Fibroblast of gingiva (primary cell): ENCODE measurements around the gene POLR1B.
"Not testable (repeated sequence)": the region's sequence is repeated elsewhere in the genome, so short reads cannot be mapped to it uniquely, and the experiment has no call there.

Experiments used
- DNase-seq: peaks from one replicate; pipeline ENCODE4 v3.0.0-alpha.2; 2011; ENCODE audit warnings: low read depth

POLR1B gene

DNA sequence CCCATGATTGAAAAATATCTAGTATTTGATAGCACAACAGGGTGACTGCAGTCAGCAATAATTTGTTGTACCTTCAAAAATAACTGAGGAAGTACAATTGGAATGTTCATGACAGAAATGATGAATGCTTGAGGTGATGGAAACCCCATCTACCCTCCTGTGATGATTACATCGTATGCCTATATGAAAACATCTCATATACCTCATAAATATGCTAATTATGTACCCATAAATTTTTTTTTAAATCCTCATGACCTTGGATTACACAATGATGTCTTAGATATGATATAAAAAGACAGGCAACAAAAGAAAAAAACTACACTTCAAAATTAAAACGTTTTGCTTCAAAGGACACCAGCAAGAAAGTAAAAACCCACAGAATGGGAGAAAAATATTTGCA is 1.4 kb upstream of the POLR1B start:
- DNase-seq: no peak

DNA sequence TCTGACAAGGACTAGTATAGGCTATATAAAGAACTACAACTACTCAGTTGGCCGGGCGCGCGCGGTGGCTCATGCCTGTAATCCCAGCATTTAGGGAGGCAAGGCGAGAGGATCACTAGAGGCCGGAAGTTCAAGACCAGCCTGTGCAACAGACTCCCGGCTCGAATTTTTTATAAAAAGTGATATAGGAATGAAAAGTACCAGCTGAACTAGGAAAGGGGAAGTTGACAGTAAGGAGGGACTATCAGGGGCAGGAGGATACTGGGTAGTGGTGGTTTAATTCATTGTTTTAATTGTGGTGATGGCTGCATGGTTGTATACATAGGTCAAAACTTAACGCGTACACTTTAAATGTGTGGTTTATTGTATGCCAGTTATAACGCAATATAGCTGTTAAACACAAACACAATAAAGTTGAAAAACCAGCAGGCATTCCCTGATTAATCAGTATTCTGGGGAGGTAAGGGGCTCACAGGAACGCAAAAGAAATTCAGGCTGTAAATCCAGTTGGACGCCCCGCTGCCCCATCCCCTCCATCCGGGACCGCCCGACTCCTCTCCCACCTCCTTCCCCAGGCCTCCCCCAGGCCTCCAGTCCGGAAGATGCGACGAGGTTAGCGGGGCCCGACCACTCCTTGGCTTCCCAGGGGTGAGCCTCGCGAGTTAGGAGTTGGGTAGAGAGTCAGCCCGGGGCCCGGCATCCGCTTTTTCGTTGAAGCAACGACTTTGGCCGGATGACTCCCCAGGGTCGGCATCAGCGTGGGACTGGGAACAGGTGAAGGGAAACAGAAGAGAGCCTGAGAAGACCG is 746 bp upstream of the POLR1B start:
- peak; percentile 52 for DNase-seq

DNA sequence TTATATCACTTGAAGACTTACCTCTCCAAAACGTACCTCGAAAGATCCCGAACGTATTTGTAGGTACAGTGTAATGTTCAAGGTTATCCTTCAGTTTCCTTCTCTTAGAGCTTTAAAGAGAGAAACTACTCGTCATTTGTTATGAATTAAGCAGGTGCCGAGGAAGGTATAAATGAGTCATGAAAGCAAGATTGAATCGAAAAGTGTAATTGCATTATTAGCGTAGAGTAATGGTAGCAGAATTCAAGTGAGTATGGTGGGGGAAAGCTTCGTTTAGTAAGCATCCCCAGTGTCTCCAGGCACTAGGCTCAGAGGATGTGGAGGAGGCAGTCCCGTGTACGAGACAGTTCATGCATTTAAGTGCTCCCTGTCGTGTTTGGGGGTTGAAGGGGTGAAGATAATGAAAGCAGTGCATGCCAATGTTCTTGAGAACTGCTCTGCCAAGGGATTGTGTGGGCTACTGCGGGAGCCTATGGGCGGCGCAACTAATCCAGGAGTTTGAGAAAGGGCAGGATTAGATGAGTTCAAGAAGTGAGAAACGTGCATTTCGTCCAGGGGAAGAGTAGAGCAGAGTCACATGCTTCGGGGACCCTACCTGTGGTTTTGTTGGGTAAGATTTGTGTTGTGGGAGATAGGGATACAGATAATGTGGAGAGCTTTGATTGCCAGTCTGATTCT is 858 bp downstream of the POLR1B start:
- DNase-seq: no peak

GRCh38 chr2:112547333-112547732 is 5.1 kb downstream of the POLR1B start:
- DNase-seq: peak; percentile 69

GRCh38 chr2:112548980-112549379 is 6.7 kb downstream of the POLR1B start:
- no peak for DNase-seq

DNA sequence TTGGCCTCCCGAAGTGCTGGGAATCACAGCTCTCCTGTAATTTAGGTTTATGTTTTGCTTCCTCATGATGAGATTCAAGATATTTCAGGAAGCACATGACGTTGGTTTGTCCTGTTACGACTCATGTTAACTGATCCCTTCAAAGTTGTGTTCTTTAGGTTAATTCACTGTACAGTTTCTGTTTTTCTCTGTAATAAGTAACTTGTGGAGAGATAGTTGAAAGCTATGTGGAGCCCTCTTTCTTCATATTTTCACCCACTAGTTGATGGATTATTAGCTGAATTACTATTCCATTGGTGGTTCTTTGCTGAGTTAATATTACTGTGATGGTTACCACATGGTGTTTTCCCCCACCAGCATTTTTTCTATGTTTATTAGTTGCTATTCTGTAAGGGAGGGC is 23.8 kb downstream of the POLR1B start:
- DNase-seq: no peak

DNA sequence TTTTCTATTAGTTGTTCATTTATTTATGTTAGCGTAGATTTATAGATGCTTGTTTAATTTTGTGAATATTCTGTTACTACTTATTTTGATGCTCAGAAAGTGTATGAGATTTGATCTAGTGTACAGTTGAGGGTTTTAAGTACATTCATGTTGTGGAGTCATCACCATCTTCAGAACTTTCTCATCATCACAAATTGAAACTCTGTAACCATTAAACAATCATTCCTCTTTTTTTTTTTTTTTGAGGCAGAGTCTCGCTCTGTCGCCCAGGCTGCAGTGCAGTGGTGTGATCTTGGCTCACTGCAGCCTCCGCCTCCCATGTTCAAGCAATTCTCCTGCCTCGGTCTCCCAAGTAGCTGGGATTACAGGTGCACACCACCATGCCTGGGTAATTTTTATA is 24.2 kb downstream of the POLR1B start:
- not testable (repeated sequence) for DNase-seq

DNA sequence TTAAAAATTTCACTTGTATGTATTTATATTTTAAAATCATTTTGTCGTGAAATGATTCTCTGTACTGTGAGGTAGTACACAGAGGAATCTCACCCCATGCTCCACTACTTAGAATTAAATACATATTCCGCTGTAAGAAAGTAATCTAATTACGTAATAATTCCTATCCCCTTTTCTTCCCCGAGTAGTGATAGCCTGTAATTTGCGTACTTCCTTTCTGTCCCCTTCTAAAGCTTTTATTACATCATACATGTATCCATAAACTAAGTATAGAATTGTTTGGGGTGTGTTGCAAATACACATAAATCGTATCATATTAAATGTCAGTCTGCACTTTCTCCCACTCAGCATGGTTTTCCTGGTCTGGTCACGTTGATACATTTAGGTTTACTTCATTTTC is 29.7 kb downstream of the POLR1B start:
- no peak for DNase-seq

DNA sequence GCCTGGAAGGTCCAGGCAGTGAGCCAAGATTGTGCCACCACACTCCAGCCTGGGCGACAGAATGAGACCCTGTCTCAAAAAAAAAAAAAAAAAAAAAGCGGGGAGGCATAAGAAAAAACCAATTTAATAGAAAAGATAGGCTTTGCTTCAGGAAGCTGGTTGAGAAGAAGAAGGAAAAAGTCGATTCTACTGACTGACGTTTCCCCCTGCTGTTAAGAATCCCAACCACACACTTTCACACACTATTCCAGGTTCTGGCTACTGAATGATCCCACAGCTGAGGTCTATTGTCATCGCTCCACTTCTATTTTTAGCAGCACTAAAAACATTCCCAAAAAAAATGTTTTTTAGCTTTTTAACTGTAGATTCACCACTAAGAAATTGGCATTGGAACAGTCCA is 35.5 kb downstream of the POLR1B start:
- no peak for DNase-seq

DNA sequence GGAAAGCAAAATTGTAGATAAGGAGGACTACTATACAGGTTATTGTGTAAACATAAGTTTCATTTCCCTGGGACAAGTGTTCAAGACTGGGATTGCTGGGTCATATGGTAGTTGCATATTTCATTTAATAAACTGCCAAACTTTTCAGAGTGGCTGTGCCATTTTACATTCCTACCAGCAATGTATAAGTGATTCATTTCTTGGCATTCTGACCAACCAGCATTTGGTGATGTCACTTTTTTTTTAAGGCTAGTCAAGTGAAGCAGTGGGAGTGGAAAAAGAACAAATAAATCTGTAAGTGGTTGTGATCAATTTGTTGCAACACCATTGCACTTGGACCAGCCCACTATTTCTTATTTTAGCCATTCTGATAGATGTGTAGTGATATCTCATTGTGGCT is 37.0 kb downstream of the POLR1B start:
- DNase-seq: peak; percentile 88

DNA sequence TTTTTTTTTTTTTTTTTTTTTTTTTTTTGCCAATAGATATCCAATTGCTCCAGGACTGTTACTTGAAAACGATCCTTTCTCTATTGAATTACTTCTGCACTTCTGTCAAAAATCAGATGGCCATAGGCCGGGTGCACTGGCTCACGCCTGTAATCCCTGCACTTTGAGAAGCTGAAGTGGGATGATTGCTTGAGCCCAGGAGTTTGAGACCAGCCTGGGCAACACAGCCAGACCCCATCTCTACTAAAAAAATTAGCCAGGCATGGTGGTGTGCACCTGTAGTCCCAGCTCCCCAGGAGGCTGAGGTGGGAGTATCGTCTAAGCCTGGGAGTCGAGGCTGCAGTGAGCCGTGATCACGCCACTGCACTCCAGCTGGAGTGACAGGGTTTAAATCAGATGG is 37.8 kb downstream of the POLR1B start:
- DNase-seq: no peak

DNA sequence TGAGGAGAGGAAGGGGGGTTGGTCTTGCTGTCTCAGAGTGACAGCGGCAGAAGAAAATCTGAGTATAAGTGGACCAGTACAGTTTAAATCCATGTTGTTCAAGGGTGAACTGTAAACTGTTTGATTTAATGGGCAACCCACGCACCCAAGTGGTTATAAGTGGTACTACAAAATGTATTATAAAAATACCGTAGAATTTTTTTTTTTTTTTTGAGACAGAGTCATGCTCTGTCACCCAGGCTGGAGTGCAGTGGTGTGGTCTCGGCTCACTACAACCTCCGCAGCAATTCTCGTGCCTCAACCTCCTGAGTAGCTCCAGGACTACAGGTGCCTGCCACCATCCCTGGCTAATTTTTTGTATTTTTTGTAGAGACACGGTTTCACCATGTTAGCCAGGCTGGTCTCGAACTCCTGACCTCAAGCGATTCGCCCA is 40.1 kb downstream of the POLR1B start:
- peak; percentile 57 for DNase-seq

DNA sequence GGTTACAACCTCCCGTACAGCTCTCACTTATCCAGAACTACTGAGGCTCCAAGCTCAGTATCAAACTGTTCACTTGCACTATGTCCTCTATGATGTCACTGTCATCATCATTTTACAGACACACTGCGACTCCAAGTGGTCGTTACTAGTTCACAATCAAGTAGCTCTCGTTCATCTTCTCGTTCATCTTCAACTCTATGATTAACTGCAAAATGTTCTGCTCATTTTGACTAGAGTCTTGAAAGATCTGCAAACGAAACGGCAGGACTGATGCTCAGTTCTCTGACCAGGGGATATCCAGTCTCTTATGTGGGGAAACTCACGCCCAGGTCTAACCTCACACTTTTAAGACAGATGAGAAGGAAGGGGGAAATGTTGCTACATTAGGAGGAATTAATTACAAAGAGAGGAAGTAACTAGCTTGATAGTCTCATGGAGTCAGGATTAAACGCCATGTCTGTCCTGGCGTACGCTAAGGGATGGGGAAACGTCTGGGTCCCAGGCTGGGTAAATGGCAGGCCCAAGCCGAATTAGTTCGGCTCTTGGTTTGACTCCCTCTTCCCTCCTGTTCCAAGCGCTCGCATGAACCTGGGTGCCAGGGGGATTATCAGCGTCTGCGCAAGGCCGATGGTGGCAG is 41.4 kb downstream of the POLR1B start:
- peak; percentile 22 for DNase-seq

DNA sequence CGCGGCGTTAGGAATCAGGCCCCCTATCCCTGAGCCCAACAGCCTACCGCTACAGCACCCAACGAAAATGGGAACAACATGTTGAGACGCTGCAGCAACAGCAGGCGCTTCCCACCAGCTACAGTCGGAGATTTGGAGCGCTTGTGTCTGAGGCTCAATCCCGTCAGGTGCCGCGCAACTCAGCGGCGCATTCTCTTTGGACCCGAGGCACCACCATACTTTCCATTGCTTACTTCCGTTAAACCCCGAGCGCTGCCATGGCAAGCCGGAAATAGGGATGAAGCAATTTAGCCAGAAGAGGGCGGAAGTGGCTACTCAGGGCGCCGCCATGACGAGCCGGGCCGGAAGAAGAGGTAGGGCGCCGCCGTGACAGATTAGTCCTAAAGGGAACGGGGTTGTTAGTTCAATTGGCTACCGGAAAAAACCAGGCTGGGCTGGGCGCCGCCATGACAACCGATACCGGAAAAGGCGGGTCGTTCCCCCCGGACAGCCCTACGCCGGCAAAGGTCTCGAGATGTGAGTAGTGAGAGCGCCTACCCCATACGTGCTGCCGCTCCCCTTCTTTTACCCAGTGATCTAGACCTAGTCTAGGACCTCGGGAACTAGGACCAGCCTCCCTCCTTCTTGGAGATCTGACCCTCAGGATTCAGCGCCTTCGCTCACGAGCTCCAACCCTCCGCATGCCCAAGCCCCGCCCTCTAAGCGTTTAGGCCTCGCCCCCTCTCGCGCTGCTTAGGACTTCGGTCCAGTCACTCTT is 42.0 kb downstream of the POLR1B start, which contains the start of gene CHCHD5:
CHCHD5 (plus strand) TSS at position 476 of the 757 bp plus-strand sequence; CDS start at position 515, 39 bp downstream.
- DNase-seq: peak; percentile 98

- DNase-seq: no peak
These were observed 42.6 kb downstream of the POLR1B start for GRCh38 chr2:112584891-112585250.

- no peak for DNase-seq
These were observed 43.1 kb downstream of the POLR1B start for GRCh38 chr2:112585400-112585799.

DNA sequence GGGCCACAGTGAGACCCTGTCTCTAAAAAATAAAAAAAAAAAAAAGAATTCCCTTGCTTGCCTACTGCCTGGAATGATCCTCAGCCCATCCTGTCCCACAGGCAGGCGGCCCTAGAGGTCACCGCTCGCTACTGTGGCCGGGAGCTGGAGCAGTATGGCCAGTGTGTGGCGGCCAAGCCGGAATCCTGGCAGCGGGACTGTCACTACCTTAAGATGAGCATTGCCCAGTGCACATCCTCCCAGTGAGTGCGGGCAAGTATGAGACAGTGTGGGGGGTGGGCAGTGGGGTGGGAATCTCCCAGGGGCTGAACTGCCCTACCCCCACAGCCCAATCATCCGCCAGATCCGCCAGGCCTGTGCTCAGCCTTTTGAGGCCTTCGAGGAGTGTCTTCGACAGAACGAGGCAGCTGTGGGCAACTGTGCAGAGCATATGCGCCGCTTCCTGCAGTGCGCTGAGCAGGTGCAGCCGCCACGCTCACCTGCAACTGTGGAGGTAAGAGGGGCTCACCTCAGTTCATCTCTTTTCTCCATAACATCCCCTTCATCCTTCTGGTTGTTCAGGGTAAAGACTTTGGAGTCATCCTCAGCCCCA is 43.7 kb downstream of the POLR1B start:
- no peak for DNase-seq

- DNase-seq: no peak
These were observed 46.4 kb downstream of the POLR1B start for GRCh38 chr2:112588611-112589045.

DNA sequence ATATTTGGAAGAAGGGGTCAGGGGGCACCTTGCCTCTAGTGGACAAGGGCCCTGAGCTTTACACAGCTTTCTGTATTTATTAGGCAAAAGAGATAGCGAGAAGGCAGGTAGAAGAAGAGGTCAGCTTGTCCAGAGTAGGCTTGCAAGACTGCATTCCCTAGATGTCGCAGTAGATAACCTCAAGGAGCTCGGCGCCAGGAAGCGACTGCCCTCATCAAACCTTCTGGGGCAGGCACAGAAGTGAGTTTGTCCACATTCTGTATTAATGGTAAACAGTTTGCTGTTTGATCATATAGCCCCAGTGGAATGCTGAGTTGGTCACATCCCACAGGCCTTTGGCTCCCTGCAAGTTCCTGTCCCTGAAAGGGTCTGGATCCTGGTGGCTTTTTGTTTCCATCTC is 49.1 kb downstream of the POLR1B start:
- DNase-seq: no peak

DNA sequence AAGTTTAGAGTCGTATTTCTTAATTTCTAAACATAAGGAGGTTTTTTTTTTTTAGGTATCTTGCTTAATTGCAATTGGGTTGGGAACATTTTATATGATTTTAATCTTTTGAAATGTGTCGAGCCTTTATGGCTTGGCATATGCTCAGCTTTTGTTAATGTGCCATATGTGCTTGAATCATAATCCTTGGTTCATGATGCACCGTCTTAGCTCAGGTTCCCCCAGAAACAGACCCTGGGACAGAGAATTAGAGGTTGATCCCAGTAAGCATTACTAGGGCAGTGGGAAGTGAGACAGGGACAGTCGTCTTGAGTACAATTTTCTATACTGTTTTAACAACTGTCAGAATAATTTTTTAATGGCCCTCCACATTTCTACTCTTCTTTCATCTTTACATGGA is 51.5 kb downstream of the POLR1B start:
- DNase-seq: no peak

- DNase-seq: no peak
These were observed 55.5 kb downstream of the POLR1B start for GRCh38 chr2:112597537-112598322.
